HCT116 (cell line): ENCODE measurements around the gene C17orf114.
"Not testable (repeated sequence)": the region's sequence is repeated elsewhere in the genome, so short reads cannot be mapped to it uniquely, and the experiment has no call there.

ENCODE experiments used
- ATAC-seq: fragments of 200-7000 bp; cut with Tn5 transposase; 2 replicates; pipeline ENCODE4 v1.9.1; 2020; ENCODE audit warnings: mild to moderate bottlenecking, moderate library complexity
- BruUV-seq: library from RNA; stranded (reverse); fragments of 400-500 nt; replicated peaks from 2 replicates; lab custom pipeline; 2021; lab: Mats Ljungman, UMichigan
- CTCF ChIA-PET: fragments of 300-600 bp; sonication (Branson Sonifier 250); formaldehyde crosslinking; loops from one replicate; lab custom pipeline; 2021; ENCODE audit warnings: antibody characterized with exemption; lab: Charles Lee
- POLR2A ChIA-PET: fragments of 300-600, 350-600 bp; sonication (Branson Sonifier 250); formaldehyde crosslinking; loops from one replicate; lab custom pipeline; 2021; ENCODE audit warnings: antibody characterized with exemption; lab: Charles Lee
- RAD21 ChIA-PET, 2 experiments: fragments of 300-600 bp; sonication (Branson Sonifier 250); formaldehyde crosslinking; loops; one replicate each; lab custom pipeline; 2023; ENCODE audit warnings: low total read pairs in 2 of 2; ENCODE audit not compliant: uncharacterized antibody in 2 of 2, unreplicated experiment in 2 of 2, low non-redundant PET in 1 of 2; lab: Charles Lee
- DNase-seq: peaks from one replicate; pipeline ENCODE4 v3.0.0-alpha.2; 2010; ENCODE audit warnings: low read depth, low spot score
- H2AFZ ChIP-seq: fragments of 200-600 bp; shearing (Covaris generic), sonication (generic); 2 replicates; pipeline ENCODE4 v1.6.1; 2017; ENCODE audit warnings: low read depth, mixed run types, mixed read lengths, antibody characterized with exemption, low read length; ENCODE audit not compliant: poor library complexity, severe bottlenecking
- H3K27ac ChIP-seq: 2 replicates; pipeline ENCODE4 v1.5.1; 2012; ENCODE audit warnings: low read depth, low read length
- H3K27me3 ChIP-seq: fragments of 200-600 bp; sonication (generic); 2 replicates; pipeline ENCODE4 v1.6.1; 2016; ENCODE audit warnings: mixed run types, low read length, mixed read lengths; ENCODE audit not compliant: insufficient read depth
- H3K36me3 ChIP-seq, 2 experiments: fragments of 200-500 bp in 1 of 2; fragments of 200-600 bp in 1 of 2; sonication (Bioruptor generic) in 1 of 2; sonication (generic) in 1 of 2; 2 replicates each; pipeline versions ENCODE4 v1.5.1 to v1.6.1; 2014 to 2016; ENCODE audit warnings: low read length in 2 of 2, inconsistent platforms in 1 of 2, mixed read lengths in 1 of 2, mixed run types in 1 of 2; ENCODE audit not compliant: insufficient read depth in 2 of 2, control insufficient read depth in 1 of 2
- H3K4me1 ChIP-seq, 2 experiments: fragments of 200-600 bp in 1 of 2; sonication (generic) in 1 of 2; 2 replicates each; pipeline versions ENCODE4 v1.5.1 to v1.6.1; 2012 to 2017; ENCODE audit warnings: low read length in 2 of 2, inconsistent platforms in 1 of 2, mild to moderate bottlenecking in 1 of 2, mixed read lengths in 1 of 2, mixed run types in 1 of 2, moderate library complexity in 1 of 2; ENCODE audit not compliant: insufficient read depth in 2 of 2, control insufficient read depth in 1 of 2
- H3K4me2 ChIP-seq: fragments of 200-600 bp; sonication (generic); 2 replicates; pipeline ENCODE4 v1.6.1; 2017; ENCODE audit warnings: mixed run types, low read length, mixed read lengths
- H3K4me3 ChIP-seq, 2 experiments: fragments of 200-600 bp in 1 of 2; sonication (generic) in 1 of 2; replicated peaks in 1 of 2; 2 replicates each; pipeline ENCODE4 v1.5.1; 2011 to 2016; ENCODE audit warnings: low read length in 2 of 2, control low read depth in 1 of 2, low read depth in 1 of 2, mild to moderate bottlenecking in 1 of 2, mixed read lengths in 1 of 2, mixed run types in 1 of 2
- H3K79me2 ChIP-seq: fragments of 200-600 bp; sonication (generic); 2 replicates; pipeline ENCODE4 v1.6.1; 2017; ENCODE audit warnings: mild to moderate bottlenecking, mixed run types, low read length, moderate library complexity, mixed read lengths; ENCODE audit not compliant: insufficient read depth
- H3K9ac ChIP-seq: fragments of 200-600 bp; sonication (generic); 2 replicates; pipeline ENCODE4 v1.6.1; 2016; ENCODE audit warnings: low read length, mixed read lengths
- H3K9me2 ChIP-seq: fragments of 200-600 bp; sonication (generic), shearing (Covaris generic); 2 replicates; pipeline ENCODE4 v1.6.1; 2017; ENCODE audit warnings: mixed run types, mild to moderate bottlenecking, moderate library complexity; ENCODE audit not compliant: insufficient read depth
- H3K9me3 ChIP-seq, 2 experiments: fragments of 200-500 bp in 1 of 2; fragments of 200-600 bp in 1 of 2; sonication (Bioruptor generic) in 1 of 2; sonication (generic) in 1 of 2; 2 replicates each; pipeline ENCODE4 v1.6.1; 2014 to 2017; ENCODE audit warnings: low read length in 2 of 2, mixed read lengths in 2 of 2, inconsistent platforms in 1 of 2, low read depth in 1 of 2, mild to moderate bottlenecking in 1 of 2, mixed run types in 1 of 2, moderate library complexity in 1 of 2; ENCODE audit not compliant: control insufficient read depth in 1 of 2, insufficient read depth in 1 of 2
- H4K20me1 ChIP-seq: fragments of 200-600 bp; sonication (generic), shearing (Covaris generic); 2 replicates; pipeline ENCODE4 v1.6.1; 2017; ENCODE audit warnings: mixed run types, mild to moderate bottlenecking, moderate library complexity; ENCODE audit not compliant: insufficient read depth
- ATF3 ChIP-seq: IDR thresholded peaks from 2 replicates; pipeline ENCODE4 v1.6.1; 2012
- CBX3 ChIP-seq: IDR thresholded peaks from 2 replicates; pipeline ENCODE4 v1.6.1; 2012; ENCODE audit warnings: low read depth
- CEBPB ChIP-seq: IDR thresholded peaks from 2 replicates; pipeline ENCODE4 v1.6.1; 2012; ENCODE audit warnings: low read depth
- CTCF ChIP-seq, 3 experiments: fragments of 200-600 bp in 1 of 3; sonication (generic) in 1 of 3; IDR thresholded peaks in 2 of 3; conservative IDR thresholded peaks in 1 of 3; 2 replicates each; pipeline ENCODE4 v1.5.1; 2012 to 2017; ENCODE audit warnings: low read depth in 2 of 3, low read length in 2 of 3, antibody characterized with exemption in 1 of 3, borderline replicate concordance in 1 of 3, control low read depth in 1 of 3, mild to moderate bottlenecking in 1 of 3, mixed read lengths in 1 of 3, mixed run types in 1 of 3, moderate library complexity in 1 of 3; ENCODE audit not compliant: insufficient read depth in 1 of 3
- EZH2 ChIP-seq: fragments of 200-600 bp; sonication (generic); IDR thresholded peaks from 2 replicates; pipeline ENCODE4 v1.6.1; 2017; ENCODE audit warnings: antibody characterized with exemption, mixed run types
- FOSL1 ChIP-seq: IDR thresholded peaks from 2 replicates; pipeline ENCODE4 v1.6.1; 2012; ENCODE audit warnings: low read depth
- JUND ChIP-seq: IDR thresholded peaks from 2 replicates; pipeline ENCODE4 v1.6.1; 2012
- MAX ChIP-seq: IDR thresholded peaks from 2 replicates; pipeline ENCODE4 v1.6.1; 2012
- POLR2AphosphoS5 ChIP-seq: IDR thresholded peaks from 2 replicates; pipeline ENCODE4 v1.6.1; 2011; ENCODE audit warnings: mild to moderate bottlenecking, low read depth, low read length, moderate library complexity
- RAD21 ChIP-seq: IDR thresholded peaks from 2 replicates; pipeline ENCODE4 v1.6.1; 2012; ENCODE audit warnings: low read depth, mild to moderate bottlenecking
- SIN3A ChIP-seq: IDR thresholded peaks from 2 replicates; pipeline ENCODE4 v1.6.1; 2012; ENCODE audit warnings: low read depth
- SRF ChIP-seq: IDR thresholded peaks from 2 replicates; pipeline ENCODE4 v1.6.1; 2012; ENCODE audit warnings: low read depth
- TCF7L2 ChIP-seq: IDR thresholded peaks from 2 replicates; pipeline ENCODE4 v1.7.0; 2011; ENCODE audit warnings: borderline replicate concordance, inconsistent platforms; ENCODE audit not compliant: insufficient read depth, insufficient read length; ENCODE audit errors: extremely low read depth
- YY1 ChIP-seq: IDR thresholded peaks from 2 replicates; pipeline ENCODE4 v1.6.1; 2011; ENCODE audit warnings: low read length, low read depth, moderate library complexity, mild to moderate bottlenecking; ENCODE audit not compliant: insufficient replicate concordance; ENCODE audit errors: extremely low read depth
- ZNF274 ChIP-seq: fragments of 200-500 bp; sonication (Bioruptor generic); IDR thresholded peaks from 2 replicates; pipeline ENCODE4 v1.6.1; 2014; ENCODE audit warnings: mild to moderate bottlenecking, low read depth, low read length, inconsistent platforms
- intact Hi-C: fragments of 100-400 bp; cut with micrococcal nuclease; formaldehyde crosslinking; loops from 2 replicates; pipeline ENCODE4 v1.10.0; 2022

C17orf114 gene

GRCh38 chr17:4833178-4833940, 31.2 kb upstream of the C17orf114 start, which contains the start of gene MINK1 (continued):
- TF ChIP-seq CTCF (IDR thresholded peaks at IDR 0.05 in 2 of 3, conservative IDR thresholded peaks at IDR 0.05 in 1 of 3; ENCODE audit: borderline replicate concordance in 1 of 3, insufficient read depth in 1 of 3, low read depth in 2 of 3, low read length in 2 of 3) (no peak), FOSL1 (no peak), MAX (no peak; the same call in none of the 2 replicates), SIN3A (peak; percentile 23; the same call in 1 of the 2 replicates), JUND (no peak), ATF3 (no peak), RAD21 (no peak), CBX3 (no peak), EZH2 (no peak), TCF7L2 (no peak), POLR2AphosphoS5 (peak; percentile 85), CEBPB (no peak), SRF (no peak), YY1 (no peak), ZNF274 (no peak)

- ATAC-seq = peak; percentile 43
- intact Hi-C loops = loop anchor here (10.0 kb wide), 1 partner anchor 52 kb away; no protein-coding TSS in a partner anchor
- CTCF ChIA-PET, H3K36me3 ChIP-seq, H2AFZ ChIP-seq, H3K27me3 ChIP-seq, POLR2A ChIA-PET, H3K9me2 ChIP-seq, H3K9me3 ChIP-seq, DNase-seq, BruUV-seq, RAD21 ChIA-PET, H4K20me1 ChIP-seq: not testable (repeated sequence)
- H3K79me2 ChIP-seq = peaks cover 46% of the 10 kb centered on the region
- H3K9ac ChIP-seq = peak overlapping the region; percentile 78
- H3K4me1 ChIP-seq = peaks cover 16 to 24% of the 10 kb centered on the region in 2 experiments
- peak overlapping the region; percentile 71 for H3K4me2 ChIP-seq
- peak overlapping the region; percentile 28 to 71; a peak in 3 of 4 replicates for H3K4me3 ChIP-seq
- H3K27ac ChIP-seq = peak overlapping the region; percentile 98
Observed at GRCh38 chr17:4832829-4833177, 30.7 kb upstream of the C17orf114 start.
